ENCODE measurements around the gene TUBG1. TPM values are rescaled to one million over a fixed set of nuclear protein-coding genes. Genes with fewer than 3 reads are reported as not detected.

TUBG1 gene
- total and polyA plus RNA-seq, 2 of the 8 experiments (the other 6 are each of a cell fraction or from before 2014, with no cell fraction given), result 109 to 208 TPM

DNA sequence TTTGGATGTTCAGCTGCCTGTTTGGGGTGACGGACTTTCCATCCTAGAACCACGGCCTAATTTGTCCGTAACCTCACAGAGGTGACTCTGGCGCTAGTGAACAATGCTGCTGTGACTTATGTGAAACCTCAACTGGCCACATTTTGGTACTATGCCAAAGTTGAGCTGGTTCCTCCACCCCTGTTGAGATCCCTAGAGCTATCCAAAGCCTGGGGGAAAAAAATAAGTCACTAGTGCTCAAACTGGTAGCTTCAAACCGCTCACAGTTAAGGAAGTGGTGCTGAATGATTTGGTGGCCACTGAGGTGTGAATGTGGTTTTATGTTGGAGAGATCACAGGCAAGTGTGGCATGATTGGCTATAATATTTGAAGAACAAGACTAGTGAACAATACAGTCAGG lies 38.3 kb downstream of the TUBG1 start:
- POLR2A ChIA-PET (ENCODE audit: partially characterized antibody), result interaction anchor here (1.0 to 1.3 kb wide), 3 partner anchors 19 to 31 kb away, joined by 3 to 4 read pairs (median 4); no protein-coding TSS in a partner anchor
- Histone ChIP-seq H4K5ac (ENCODE audit: insufficient read length, low read depth, low read length) (no peak overlapping the region), H3K4ac (replicated peaks; ENCODE audit: insufficient read length, low read depth, low read length) (no peak overlapping the region), H3K56ac (replicated peaks; ENCODE audit: insufficient read length, low read depth, low read length) (no peak overlapping the region), H4K20me1 (replicated peaks in 1 of 2; ENCODE audit: control insufficient read depth in 1 of 2, insufficient read depth in 2 of 2, low read length in 2 of 2) (no peaks in the 10 kb centered on the region), H3K14ac (ENCODE audit: insufficient read length) (no peak overlapping the region), H3K79me2 (ENCODE audit: control insufficient read depth in 1 of 2, insufficient read depth in 2 of 2, low read length in 2 of 2) (no peaks in the 10 kb centered on the region), H3K4me3 (ENCODE audit: extremely low read depth in 1 of 4, insufficient read depth in 2 of 4, low read depth in 3 of 4, low read length in 4 of 4) (no peak overlapping the region), H2BK120ac (replicated peaks; ENCODE audit: low read depth, low read length) (no peak overlapping the region), H3K9me3 (ENCODE audit: insufficient read depth in 2 of 2, low read depth in 1 of 2, low read length in 1 of 2) (no peaks in the 10 kb centered on the region), H2BK5ac (ENCODE audit: low read depth, low read length) (no peak overlapping the region), H3K23me2 (ENCODE audit: low read depth, low read length) (no peaks in the 10 kb centered on the region), H3K9ac (replicated peaks in 1 of 4; ENCODE audit: extremely low read depth in 1 of 4, low read depth in 3 of 4, low read length in 3 of 4) (no peak overlapping the region), H3K36me3 (ENCODE audit: control insufficient read depth in 2 of 4, insufficient read depth in 4 of 4, low read length in 3 of 4) (no peaks in the 10 kb centered on the region), H3K4me1 (replicated peaks in 1 of 4; ENCODE audit: control insufficient read depth in 3 of 4, insufficient read depth in 4 of 4, low read length in 3 of 4) (no peaks in the 10 kb centered on the region), H2BK20ac (ENCODE audit: low read length) (no peak overlapping the region), H3K79me1 (ENCODE audit: low read depth, low read length) (no peaks in the 10 kb centered on the region), H3K23ac (ENCODE audit: insufficient read length) (no peak overlapping the region), H4K91ac (replicated peaks; ENCODE audit: insufficient read length, low read length) (no peak overlapping the region), H2AK5ac (ENCODE audit: low read depth, low read length) (no peak overlapping the region), H2AFZ (ENCODE audit: low read length) (no peak overlapping the region), H3K18ac (ENCODE audit: extremely low read depth, low read length) (no peak overlapping the region), H2BK12ac (ENCODE audit: low read depth, low read length) (no peak overlapping the region), H3K4me2 (ENCODE audit: insufficient read depth in 1 of 2, low read depth in 2 of 2, low read length in 2 of 2) (no peak overlapping the region), H3K27me3 (replicated peaks in 1 of 4; ENCODE audit: control insufficient read depth in 3 of 4, extremely low read depth in 1 of 4, insufficient read depth in 3 of 4, low read length in 3 of 4) (no peaks in the 10 kb centered on the region; a peak in 1 of 7 replicates), H2BK15ac (ENCODE audit: low read length) (no peak overlapping the region), H3K27ac (ENCODE audit: low read depth, low read length) (no peak overlapping the region), H4K8ac (ENCODE audit: extremely low read depth, insufficient read depth, low read length) (no peak overlapping the region)
- DNase-seq (ENCODE audit: low read depth in 1 of 2, low spot score in 2 of 2) (no peak), FAIRE-seq (no peak)
- CTCF ChIA-PET (ENCODE audit: partially characterized antibody), result interaction anchor here (0.6 to 1.8 kb wide), 3 partner anchors 25 to 1795 kb away, joined by 3 to 6 read pairs (median 4); no protein-coding TSS in a partner anchor
- TF ChIP-seq NRF1 (IDR thresholded peaks at IDR 0.05; ENCODE audit: low read depth, low read length) (no peak), ZNF274 (IDR thresholded peaks at IDR 0.05; ENCODE audit: borderline replicate concordance, extremely low read depth, low read length) (no peak), POLR2A (IDR thresholded peaks at IDR 0.05; ENCODE audit: control extremely low read depth in 1 of 2, low read depth in 2 of 2, low read length in 2 of 2) (no peak), SP1 (IDR thresholded peaks at IDR 0.05; ENCODE audit: low read depth, low read length) (no peak), RNF2 (IDR thresholded peaks at IDR 0.05; ENCODE audit: borderline replicate concordance, low read depth, low read length, missing control alignments, poor library complexity, severe bottlenecking) (no peak), FOSL1 (IDR thresholded peaks at IDR 0.05; ENCODE audit: insufficient read depth, low read depth, low read length) (no peak), TEAD4 (IDR thresholded peaks at IDR 0.05; ENCODE audit: low read depth, low read length) (no peak)
- WGBS, 2 experiments (ENCODE audit: extremely low coverage in 1 of 2, insufficient coverage in 1 of 2, insufficient read length in 1 of 2, insufficient replicate concordance in 2 of 2, low coverage in 1 of 2, low lambda C conversion rate in 2 of 2, missing lambda C conversion rate in 1 of 2), result 88% methylated on average over 5 of the region's 5 CpGs; no CpG with 5 or more reads in 1 of the 2 experiments

Data from H1 (cell line).